HG03159 (cell line): ENCODE results near the gene ARHGAP15.
"Not testable (repeated sequence)": the region's sequence is repeated elsewhere in the genome, so short reads cannot be mapped to it uniquely, and the experiment has no call there.

Source experiments
- ATAC-seq: cut with Tn5 transposase; IDR thresholded peaks from one replicate; pipeline ENCODE4 v1.9.1; 2021; ENCODE audit warnings: mild to moderate bottlenecking, moderate library complexity; ENCODE audit not compliant: unreplicated experiment

ARHGAP15 gene

GRCh38 chr2:143128681-143129580 lies at the start of gene ARHGAP15:
Gene ARHGAP15, plus strand, starts transcription at chr2:143129419.
- peak; percentile 94 for ATAC-seq

GRCh38 chr2:143081616-143082015 lies 47.6 kb upstream of the ARHGAP15 start:
- ATAC-seq = no peak

GRCh38 chr2:143083636-143084035 lies 45.6 kb upstream of the ARHGAP15 start:
- no peak for ATAC-seq

GRCh38 chr2:143084462-143084861 lies 44.8 kb upstream of the ARHGAP15 start:
- no peak for ATAC-seq

- ATAC-seq = peak; percentile 56
Measured at GRCh38 chr2:143085125-143085784, 44.0 kb upstream of the ARHGAP15 start.

- ATAC-seq = no peak
Measured at GRCh38 chr2:143087033-143087432, 42.2 kb upstream of the ARHGAP15 start.

- ATAC-seq = no peak
Measured at GRCh38 chr2:143088388-143088787, 40.8 kb upstream of the ARHGAP15 start.

GRCh38 chr2:143089520-143089919 lies 39.7 kb upstream of the ARHGAP15 start:
- not testable (repeated sequence) for ATAC-seq

GRCh38 chr2:143110758-143111428 lies 18.3 kb upstream of the ARHGAP15 start:
- ATAC-seq = peak; percentile 89

- ATAC-seq = no peak
Measured at GRCh38 chr2:143117225-143117624, 12.0 kb upstream of the ARHGAP15 start.

- peak; percentile 54 for ATAC-seq
Measured at GRCh38 chr2:143121079-143121478, 8.1 kb upstream of the ARHGAP15 start.

- ATAC-seq = no peak
Measured at GRCh38 chr2:143121957-143122356, 7.3 kb upstream of the ARHGAP15 start.

- ATAC-seq = no peak
Measured at GRCh38 chr2:143123911-143124310, 5.3 kb upstream of the ARHGAP15 start.

- no peak for ATAC-seq
Measured at GRCh38 chr2:143124445-143124844, 4.8 kb upstream of the ARHGAP15 start.

- ATAC-seq = no peak
Measured at GRCh38 chr2:143125717-143126116, 3.5 kb upstream of the ARHGAP15 start.

GRCh38 chr2:143132355-143132754 lies 3.1 kb downstream of the ARHGAP15 start:
- ATAC-seq = no peak

GRCh38 chr2:143133783-143134182 lies 4.6 kb downstream of the ARHGAP15 start:
- no peak for ATAC-seq

GRCh38 chr2:143138292-143138691 lies 9.1 kb downstream of the ARHGAP15 start:
- no peak for ATAC-seq

GRCh38 chr2:143139835-143140393 lies 10.7 kb downstream of the ARHGAP15 start:
- peak; percentile 30 for ATAC-seq

GRCh38 chr2:143140864-143141661 lies 11.8 kb downstream of the ARHGAP15 start:
- peak; percentile 82 for ATAC-seq
